ENCODE results near the gene MMP10.
"Not testable (repeated sequence)": the region's sequence is repeated elsewhere in the genome, so short reads cannot be mapped to it uniquely, and the experiment has no call there.

Gene MMP10

GRCh38 chr11:102783720-102784119 is 3.3 kb upstream of the MMP10 start:
- no peak for DNase-seq (ENCODE audit: low read depth)

DNA sequence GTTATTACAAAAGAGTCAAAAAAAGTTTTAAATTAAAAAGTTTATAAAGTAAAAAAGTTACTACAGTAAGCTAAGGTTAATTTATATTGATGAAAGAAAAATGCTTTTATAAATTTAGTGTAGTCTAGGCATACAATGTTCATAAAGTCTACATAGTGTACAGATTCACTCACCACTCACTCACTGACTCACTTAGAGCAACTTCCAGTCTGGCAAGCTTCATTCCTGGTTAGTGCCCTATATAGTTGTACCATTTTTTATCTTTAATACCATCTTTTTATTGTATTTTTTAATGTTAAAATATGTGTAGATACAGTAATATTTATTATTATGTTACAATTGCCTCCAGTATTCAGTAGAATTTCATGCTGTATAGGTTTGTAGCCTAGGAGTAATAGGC is 2.6 kb upstream of the MMP10 start:
- no peak for DNase-seq (ENCODE audit: low read depth)

DNA sequence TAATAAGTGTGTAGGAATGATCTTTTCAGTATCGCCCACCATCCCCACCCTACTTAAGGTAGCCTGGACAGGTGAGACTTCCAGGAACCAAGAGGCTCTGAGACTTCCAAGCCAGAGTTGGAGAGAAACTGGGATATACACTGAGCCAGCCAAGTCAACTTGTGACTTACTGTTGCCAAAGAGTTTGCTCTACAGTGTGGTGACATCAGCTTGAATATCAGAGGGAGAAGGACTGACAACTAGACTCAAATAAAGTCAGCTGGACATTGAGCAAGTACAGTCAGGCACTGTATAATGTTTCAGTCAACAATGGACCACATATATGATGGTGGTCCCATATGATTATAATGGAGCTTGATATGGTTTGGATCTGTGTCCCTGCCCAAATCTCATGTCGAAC is 1.2 kb upstream of the MMP10 start:
- DNase-seq (ENCODE audit: low read depth) = no peak

GRCh38 chr11:102776454-102776853 is 4.0 kb downstream of the MMP10 start:
- no peak for DNase-seq (ENCODE audit: low read depth)

DNA sequence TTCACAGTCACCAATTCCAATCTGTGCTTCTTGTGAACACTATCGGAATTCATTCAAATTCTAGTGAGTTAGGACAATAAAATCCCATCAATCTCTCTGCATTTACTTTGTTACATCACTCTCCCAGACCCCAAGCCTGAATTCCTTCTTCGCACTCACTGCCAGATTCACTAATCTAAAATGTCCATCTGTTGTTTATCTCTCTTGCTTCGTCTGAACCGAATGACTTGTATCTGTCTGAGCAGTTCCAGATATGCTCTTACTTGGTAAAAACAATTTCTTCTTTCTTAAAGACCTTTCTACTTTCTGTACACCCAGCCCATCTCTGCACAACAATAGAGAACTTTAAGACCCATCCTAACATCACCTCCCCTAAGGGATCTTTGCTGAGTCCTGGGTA is 7.0 kb downstream of the MMP10 start:
- no peak for DNase-seq (ENCODE audit: low read depth)

DNA sequence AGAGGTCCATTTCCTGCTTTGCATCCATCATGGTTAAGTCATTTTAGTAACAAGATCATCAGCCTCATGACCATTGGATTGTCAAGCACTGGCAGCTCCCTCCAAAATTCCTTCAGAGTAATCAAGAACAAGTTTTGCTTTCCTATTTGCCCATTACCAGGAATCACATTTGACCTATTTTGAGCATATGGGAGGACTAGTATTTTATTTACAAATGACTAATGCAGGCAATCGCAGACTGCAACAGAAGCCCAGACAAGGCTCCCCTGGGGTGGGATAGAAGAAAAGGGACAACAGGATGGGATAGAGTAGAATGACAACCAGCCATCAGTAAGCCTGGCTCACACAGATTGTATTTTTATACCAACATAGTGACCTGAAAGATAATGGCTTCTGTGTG is 9.1 kb downstream of the MMP10 start:
- DNase-seq (ENCODE audit: low read depth) = no peak

DNA sequence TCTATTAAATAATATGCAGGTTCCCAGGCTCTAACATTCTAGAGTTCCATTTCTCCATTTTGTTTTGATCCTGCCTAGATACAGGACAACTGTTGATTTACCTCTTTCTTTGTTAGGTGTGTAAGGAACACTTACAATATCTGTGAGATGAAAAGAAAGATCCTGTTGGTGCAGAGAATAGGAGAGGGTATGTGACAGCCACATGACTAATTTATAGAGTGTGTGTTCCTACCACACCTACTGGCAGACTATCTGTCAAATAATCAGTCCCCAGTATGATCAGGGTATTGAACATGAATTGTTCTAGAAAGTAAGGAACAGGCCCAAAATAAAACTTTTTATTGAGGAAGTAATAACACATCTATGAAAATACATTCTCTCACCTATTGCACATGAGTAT is 10.2 kb downstream of the MMP10 start:
- DNase-seq (ENCODE audit: low read depth) = no peak

DNA sequence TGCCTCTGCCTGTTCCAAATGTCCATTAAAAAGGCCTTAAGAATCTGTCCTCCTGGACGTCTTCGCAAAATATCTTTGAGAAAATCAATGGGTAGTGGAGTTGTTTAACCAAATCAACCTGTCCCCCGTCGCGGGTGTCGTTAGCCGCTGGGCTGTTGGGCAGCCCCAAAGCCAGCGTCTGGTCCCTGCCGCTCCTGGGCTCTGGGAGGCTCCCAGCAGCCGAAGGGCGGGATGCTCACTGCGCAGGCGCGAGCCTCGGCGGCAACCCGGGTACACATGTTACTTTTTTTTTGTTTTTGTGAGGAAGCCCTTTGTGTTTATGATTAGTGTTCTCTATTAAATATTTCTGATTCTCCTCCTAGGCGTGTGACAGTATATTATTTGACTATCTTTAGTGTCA is 12.6 kb downstream of the MMP10 start:
- DNase-seq (ENCODE audit: low read depth) = no peak

DNA sequence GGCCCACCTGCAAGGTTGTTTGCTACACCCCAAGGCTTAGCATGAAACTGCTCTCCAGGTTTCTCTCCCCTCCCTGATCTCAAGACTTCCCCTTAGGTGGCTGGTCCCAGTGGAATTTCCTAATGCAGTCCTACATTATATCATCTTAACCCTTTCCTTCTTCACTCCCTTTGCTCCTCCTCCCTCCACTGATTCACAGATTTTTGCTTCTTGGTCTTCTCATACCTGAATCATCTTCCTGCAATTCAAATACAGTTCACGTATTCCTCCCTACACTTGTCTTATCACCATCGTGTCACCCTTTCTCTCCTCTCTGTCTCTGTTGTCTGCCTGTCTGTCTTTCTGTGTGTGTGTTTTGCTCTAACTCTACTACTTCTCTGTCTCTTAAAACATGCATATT is 17.0 kb downstream of the MMP10 start:
- no peak for DNase-seq (ENCODE audit: low read depth)

DNA sequence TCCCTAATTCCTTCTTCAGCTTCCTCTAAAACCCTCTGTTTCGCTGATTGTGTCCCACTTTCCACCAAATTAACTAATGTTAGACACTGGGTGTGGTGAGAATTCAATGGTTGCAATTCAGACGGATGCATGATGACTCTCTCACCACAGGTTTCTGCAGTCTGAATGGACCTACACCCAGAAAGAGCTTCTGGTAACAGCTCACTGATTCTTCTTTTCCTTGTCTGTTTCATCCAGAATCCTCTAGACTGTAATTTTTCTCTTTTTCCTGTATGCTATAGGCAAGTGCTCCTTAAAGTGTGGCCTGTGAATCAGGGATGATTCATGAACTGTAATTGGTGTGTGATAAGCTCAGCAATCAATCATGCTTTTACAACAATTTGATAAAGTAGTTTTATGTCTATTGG is 18.1 kb downstream of the MMP10 start:
- no peak for DNase-seq (ENCODE audit: low read depth)

GRCh38 chr11:102761646-102762238 is 18.7 kb downstream of the MMP10 start:
- DNase-seq (ENCODE audit: low read depth) = no peak

DNA sequence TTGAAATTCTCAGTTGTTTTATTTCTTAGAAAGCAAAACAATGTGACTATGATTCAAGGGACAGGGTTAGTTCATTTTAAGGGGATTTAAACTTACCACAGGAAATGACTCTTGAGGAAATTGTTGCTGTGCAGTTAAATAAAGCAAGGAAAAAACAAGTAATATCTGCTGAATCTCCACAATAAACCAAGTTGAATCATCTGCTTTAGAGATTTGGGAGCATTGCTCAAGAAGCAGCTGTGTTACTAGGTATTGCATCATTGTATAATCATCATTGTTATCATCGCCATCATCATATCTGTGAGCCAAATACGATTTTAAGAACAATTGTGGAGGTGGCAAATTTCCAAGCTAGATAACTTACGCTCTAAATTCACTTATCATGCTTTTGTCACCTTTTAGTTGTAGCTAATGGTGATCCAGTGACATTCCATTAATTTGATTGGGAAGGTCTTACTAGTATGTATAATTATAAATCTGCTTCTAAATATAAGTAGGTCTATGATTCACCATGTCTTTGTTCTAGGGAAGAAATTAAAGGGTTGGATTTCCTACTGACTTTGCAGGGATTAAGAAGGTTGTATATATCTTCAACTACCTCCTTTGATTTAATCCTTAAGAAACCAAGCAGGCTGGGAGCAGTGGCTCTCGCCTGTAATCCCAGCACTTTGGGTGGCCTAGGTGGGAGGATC is 19.9 kb downstream of the MMP10 start:
- DNase-seq (ENCODE audit: low read depth) = no peak

DNA sequence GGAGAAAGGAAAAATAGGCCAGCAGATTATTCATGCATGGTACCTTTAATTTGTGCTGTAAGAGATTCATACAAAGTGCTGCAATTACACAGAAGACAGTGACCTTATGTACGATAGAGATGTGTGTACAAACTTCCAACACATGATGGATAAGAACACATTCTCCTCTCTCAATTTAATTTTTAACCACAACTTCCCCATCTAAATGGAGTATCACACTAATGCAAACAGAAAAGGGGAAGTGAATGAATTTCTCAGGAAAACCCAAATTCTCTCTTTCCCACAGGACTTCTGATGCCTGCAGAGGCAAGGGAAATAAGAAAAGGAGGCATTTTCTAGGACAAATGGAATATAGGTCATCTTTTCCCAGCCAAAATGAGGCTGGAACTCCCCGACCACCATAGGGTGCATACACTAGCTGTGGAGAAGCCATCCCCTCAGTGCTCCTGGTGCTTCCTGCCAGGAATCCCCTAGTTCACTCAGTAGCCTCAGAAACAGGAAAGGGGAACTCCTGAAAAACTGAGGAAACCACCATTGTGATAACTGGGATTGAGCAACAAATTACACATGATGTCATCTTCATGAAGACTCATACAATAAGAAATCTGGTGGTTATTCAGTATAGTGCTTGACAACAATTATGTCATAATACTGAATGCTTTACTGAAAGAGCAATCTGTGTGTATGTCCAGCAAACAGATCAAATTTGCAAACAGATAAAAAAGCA is 22.4 kb downstream of the MMP10 start:
- DNase-seq (ENCODE audit: low read depth) = no peak

- no peak for DNase-seq (ENCODE audit: low read depth)
Observed at GRCh38 chr11:102753267-102753666, 27.2 kb downstream of the MMP10 start.

GRCh38 chr11:102751673-102752072 is 28.8 kb downstream of the MMP10 start:
- DNase-seq (ENCODE audit: low read depth) = no peak

- no peak for DNase-seq (ENCODE audit: low read depth)
Observed at GRCh38 chr11:102749101-102749722, 31.2 kb downstream of the MMP10 start.

DNA sequence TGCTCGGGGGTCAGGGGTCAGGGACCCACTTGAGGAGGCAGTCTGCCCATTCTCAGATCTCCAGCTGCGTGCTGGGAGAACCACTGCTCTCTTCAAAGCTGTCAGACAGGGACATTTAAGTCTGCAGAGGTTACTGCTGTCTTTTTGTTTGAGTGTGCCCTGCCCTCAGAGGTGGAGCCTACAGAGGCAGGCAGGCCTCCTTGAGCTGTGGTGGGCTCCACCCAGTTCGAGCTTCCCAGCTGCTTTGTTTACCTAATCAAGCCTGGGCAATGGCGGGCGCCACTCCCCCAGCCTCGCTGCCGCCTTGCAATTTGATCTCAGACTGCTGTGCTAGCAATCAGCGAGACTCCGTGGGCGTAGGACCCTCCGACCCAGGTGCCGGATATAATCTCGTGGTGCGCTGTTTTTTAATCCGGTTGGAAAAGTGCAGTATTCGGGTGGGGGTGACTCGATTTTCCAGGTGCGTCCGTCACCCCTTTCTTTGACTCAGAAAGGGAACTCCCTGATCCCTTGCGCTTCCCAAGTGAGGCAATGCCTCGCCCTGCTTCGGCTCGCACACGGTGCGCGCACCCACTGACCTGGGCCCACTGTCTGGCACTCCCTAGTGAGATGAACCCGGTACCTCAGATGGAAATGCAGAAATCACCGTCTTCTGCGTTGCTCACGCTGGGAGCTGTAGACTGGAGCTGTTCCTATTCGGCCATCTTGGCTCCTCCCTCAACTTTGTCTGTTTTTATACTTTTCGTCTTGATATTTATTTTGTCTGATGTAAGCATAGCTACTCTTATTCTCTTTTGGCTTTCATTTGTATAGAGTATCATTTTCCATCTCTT is 33.5 kb downstream of the MMP10 start:
- not testable (repeated sequence) for DNase-seq (ENCODE audit: low read depth)

GRCh38 chr11:102734650-102735049 is 45.8 kb downstream of the MMP10 start:
- DNase-seq (ENCODE audit: low read depth) = no peak

GRCh38 chr11:102733232-102733875 is 47.1 kb downstream of the MMP10 start:
- no peak for DNase-seq (ENCODE audit: low read depth)

GRCh38 chr11:102730944-102731343 is 49.5 kb downstream of the MMP10 start:
- not testable (repeated sequence) for DNase-seq (ENCODE audit: low read depth)

Data from stimulated activated CD8-positive, alpha-beta memory T cell treated with anti-CD3 and anti-CD28 coated beads, Interleukin-15, amount 100 ng/mL, for 1 hour (primary cell).